ENCODE measurements around the gene C12orf57.
A peak's percentile ranks its signal among the peaks of the same experiment; 100 is the strongest.

The C12orf57 gene

DNA sequence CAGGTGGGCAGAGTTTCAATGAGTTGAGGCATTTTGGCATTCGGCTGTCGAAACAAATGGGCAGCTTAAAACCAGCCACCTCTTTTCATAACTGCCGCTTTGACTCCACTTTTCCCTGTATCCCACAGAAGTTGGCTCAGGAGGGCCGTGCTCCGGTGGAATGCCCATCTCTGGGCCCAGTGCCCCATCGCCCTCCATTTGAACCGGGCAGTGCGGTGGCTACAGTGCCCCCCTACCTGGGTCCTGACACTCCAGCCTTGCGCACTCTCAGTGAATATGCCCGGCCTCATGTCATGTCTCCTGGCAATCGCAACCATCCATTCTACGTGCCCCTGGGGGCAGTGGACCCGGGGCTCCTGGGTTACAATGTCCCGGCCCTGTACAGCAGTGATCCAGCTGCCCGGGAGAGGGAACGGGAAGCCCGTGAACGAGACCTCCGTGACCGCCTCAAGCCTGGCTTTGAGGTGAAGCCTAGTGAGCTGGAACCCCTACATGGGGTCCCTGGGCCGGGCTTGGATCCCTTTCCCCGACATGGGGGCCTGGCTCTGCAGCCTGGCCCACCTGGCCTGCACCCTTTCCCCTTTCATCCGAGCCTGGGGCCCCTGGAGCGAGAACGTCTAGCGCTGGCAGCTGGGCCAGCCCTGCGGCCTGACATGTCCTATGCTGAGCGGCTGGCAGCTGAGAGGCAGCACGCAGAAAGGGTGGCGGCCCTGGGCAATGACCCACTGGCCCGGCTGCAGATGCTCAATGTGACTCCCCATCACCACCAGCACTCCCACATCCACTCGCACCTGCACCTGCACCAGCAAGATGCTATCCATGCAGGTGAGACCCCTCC is 5.2 kb upstream of the C12orf57 start:
- no peak for DNase-seq

- DNase-seq, result no peak
Measured at GRCh38 chr12:6939191-6939540, 4.7 kb upstream of the C12orf57 start.

DNA sequence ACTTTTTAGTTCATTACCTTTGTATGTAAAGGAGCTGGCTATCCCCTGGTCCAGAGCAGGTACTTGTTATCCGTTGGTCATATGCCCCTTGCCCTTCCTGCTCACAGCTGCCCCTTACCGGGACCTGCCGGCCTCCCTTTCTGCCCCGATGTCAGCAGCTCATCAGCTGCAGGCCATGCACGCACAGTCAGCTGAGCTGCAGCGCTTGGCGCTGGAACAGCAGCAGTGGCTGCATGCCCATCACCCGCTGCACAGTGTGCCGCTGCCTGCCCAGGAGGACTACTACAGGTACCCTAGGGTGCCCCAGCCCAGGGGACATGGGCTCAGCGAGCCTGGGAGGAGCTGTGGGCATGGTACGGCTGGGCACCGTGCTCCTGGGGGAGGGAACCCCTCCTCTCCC is 2.6 kb upstream of the C12orf57 start:
- no peak for DNase-seq

- no peak for DNase-seq
Measured at GRCh38 chr12:6941782-6942181, 2.0 kb upstream of the C12orf57 start.

DNA sequence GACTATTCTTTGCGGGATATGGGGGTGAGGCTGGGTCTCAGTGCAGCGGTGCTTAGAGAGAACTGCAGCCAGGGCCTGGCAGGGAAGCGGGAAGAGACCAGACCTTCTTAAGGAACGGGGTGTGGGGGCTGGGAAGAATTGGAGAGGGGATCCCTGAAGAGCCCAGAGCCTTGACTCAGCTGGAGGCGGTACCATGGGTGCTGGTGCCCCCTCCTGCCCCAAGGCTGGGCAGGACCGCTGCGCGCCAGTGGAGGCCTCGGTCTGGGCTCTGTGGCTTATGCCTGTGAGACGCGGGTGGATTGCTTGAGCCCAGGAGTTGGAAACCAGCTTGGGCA is 1.5 kb upstream of the C12orf57 start:
- DNase-seq, result no peak

GRCh38 chr12:6943389-6943721 is 467 bp upstream of the C12orf57 start:
- peak; percentile 80 for DNase-seq

GRCh38 chr12:6944381-6945186 is 762 bp downstream of the C12orf57 start:
- peak; percentile 90 for DNase-seq

GRCh38 chr12:6945613-6946012 is 1.8 kb downstream of the C12orf57 start:
- DNase-seq, result no peak

DNA sequence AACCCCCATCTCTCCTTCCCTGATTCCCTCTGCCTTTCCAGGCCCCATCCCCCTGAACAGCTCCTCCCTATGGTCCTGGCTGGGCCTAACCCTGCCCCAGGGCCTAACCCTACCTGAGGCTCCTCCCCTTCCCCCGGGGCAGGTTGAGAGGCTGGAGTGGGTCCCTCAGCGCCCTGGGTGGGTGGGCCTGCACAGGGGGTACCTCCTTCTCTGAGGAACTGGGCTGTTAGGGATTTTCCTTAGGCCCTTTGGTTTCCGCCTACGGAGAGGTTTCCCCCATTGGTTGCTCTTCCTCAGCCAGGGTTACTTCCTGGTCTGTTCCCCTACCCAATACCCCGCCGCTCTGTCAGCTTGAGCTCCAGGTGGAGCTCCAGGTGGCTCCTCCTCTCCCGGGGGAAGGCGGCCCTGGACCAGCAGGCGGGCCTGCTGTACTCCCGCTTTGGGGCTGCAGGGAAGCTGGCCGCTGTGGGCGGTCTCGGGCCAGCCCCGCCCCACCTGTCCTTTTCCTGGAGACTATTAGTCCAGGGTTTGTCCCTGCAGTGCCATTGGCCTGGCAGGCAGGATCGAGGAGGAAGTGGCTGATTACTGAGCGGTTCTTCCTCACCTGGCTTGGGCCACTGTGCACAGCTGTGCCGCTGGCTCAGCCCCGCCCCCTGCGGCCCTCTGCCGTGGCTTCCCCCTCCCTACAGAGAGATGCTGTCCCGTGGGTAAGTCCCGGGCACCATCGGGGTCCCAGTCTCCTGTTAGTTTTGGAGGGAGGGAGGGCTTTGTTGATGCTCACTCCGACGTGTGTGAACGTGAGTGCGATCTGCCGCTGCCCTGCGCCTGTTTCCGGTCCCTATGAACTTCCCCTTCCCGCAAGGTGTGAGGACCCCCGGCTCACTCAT is 2.5 kb downstream of the C12orf57 start:
- DNase-seq, result peak; percentile 77

DNA sequence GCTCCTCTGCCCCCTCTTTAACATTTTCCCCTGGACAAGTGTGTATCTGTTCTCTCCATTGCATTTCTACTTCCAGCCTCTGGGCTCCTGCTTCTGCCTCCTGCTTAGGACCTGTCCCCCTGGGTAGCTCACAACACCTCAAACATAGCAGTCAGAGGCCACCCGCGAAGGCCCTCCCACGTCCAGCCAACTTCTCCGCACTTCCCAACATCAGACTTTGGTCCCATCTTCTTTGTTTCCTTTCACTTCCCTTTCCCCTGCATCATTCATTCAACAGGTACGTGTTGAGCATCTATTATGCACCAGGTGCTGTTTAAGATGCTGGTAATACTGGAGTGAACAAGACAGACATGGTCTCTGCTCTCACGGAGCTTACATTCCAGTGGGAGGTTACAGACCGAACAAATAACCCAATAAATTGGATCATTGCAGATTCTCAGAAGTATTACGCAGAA is 3.1 kb downstream of the C12orf57 start:
- DNase-seq, result no peak

DNA sequence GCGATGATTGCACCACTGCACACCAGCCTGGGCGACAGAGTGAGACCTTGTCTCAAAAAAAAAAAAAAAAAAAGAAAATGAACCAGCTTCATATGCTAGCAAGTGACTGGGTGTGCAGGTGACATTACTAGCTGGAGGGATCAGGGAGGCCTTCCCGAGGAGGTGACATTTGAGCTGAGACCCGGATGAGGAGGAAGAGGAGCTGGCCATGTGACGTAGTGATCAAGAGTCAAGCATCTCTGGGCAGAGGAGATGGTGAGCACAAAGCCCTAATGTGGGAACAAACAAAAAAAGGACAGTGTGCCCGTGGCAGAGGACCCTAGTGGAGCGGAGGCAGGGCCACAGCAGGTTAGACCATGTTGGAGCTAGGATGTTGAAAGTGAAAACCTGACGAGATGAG is 3.8 kb downstream of the C12orf57 start:
- no peak for DNase-seq

GRCh38 chr12:6948873-6949594 is 5.2 kb downstream of the C12orf57 start:
- peak; percentile 57 for DNase-seq

- peak; percentile 64 for DNase-seq
Measured at GRCh38 chr12:6950401-6950801, 6.6 kb downstream of the C12orf57 start.

- DNase-seq, result peak; percentile 75
Measured at GRCh38 chr12:6950811-6951540, 7.2 kb downstream of the C12orf57 start, which contains the start of gene PTPN6. Gene PTPN6 (plus strand): TSS chr12:6951356. CDS start chr12:6951513, 157 bp downstream.

GRCh38 chr12:6951551-6952120 is 7.8 kb downstream of the C12orf57 start:
- DNase-seq, result peak; percentile 48

GRCh38 chr12:6952121-6952862 is 8.5 kb downstream of the C12orf57 start:
- DNase-seq, result peak; percentile 54

DNA sequence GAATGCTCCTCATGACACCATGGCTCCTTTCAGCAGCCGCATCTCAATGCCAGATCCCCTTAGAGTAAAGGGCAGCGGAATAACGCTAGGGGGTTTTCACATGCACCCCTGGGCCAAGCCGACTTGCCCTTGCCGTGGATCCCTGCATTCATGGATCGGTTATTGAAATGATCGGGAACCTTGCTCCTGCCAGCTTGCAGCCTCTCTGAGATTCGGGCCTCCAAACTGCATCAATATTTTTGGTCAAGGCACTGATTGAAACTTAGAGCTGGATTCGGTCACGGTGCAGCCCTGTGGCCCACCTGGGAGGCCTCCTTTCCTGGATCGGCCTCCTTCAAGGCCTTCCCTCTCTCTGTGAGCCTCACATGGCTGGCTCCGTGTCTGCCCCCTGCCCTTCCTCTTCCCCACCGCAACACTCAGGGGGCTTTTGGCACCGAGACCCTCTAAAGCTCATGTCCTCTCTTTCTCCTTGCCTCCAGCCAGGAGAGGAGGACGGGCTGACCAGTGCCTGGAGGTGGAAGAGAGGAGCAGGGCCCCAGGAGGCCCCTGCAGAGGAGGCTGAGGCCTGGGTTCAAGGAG is 9.1 kb downstream of the C12orf57 start:
- peak; percentile 55 for DNase-seq

DNA sequence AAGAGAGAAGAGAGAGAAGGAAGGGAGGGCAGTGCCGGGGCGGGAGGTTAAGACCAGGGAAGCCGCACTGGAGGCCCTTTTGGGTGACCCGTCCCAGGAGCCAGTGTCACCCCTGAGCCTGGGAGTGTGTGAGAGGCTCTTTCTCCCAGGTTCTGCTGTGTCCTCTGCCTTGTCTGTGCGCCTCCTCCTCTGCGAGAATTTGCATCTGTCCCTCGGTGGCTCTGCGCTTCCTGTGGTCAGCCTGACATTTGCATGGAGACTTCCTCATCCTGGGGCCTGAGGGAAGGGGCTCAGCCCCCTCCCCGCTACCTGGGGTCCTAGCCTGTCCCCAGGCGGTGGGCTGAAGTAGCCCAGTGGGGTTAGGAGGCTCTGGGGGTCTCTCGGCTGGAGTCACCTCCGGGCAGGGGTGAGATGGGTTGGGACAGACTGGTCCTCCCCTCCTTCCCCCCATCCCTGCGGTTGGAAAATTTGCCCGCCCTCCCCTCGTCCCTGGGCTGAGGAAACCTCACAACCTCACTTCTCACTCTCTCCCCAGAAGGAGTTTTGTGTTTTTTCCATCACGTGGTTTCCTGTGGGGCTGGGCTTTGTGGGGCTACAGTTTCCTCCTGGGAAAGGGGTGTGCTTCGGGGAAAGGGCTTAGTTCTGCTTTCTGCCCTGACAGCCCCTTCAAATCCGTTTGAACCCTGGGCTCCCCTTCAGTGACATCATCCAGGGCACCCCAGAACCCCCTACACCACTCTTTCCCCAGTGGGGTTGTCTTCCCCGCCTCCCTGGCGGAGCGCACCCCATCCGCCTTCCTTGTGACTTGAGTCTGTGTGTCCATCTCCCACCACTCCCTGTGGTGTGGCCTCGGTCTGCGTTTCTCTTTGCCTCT is 9.9 kb downstream of the C12orf57 start:
- peak; percentile 91 for DNase-seq

Measured in stimulated activated CD8-positive, alpha-beta memory T cell treated with anti-CD3 and anti-CD28 coated beads, Interleukin-4, amount 100 ng/mL, for 48 hours (primary cell).